Activated T-helper 1 cell treated with anti-CD3 and anti-CD28 coated beads, Interleukin-2, amount 50 U/mL, for 16 hours (primary cell): ENCODE measurements around the gene FAM120A.

ENCODE experiments used
- DNase-seq, 2 donors: peaks; one replicate each; pipeline ENCODE4 v3.0.0-alpha.2; 2020; ENCODE audit warnings: low read depth in 1 of 2, low spot score in 1 of 2

FAM120A gene

DNA sequence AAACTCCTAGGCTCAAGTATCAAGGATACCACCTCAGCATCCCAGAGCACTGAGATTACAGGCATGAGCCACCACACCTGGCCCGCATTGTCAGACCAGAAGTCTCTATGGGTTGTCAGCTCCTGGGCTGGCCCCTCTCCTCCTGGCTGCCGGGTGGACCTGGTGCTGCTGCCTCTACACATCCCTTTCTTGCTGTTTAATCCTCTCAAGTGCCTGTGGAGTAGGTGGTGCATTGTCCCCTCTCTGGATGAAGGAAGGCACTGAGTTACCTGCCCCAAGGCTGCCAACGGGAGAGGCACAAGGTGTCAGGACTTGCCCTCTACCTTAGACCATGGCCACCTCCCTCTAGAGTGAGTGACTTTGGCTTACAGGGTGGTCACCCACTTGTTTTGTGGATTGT lies 162.3 kb downstream of the FAM120A start:
- DNase-seq, result no peak

GRCh38 chr9:93614830-93615468 lies 163.5 kb downstream of the FAM120A start:
- no peak for DNase-seq
